IMR-90 (cell line): ENCODE measurements around the gene GARNL3. TPM values are rescaled to one million over a fixed set of nuclear protein-coding genes. Genes with fewer than 3 reads are reported as not detected.

Experiments used
- ATAC-seq: fragments of 200-7000 bp; cut with Tn5 transposase; 2 replicates; pipeline ENCODE4 v1.9.1; 2020; ENCODE audit warnings: low read depth, mild to moderate bottlenecking, moderate library complexity
- Bru-seq: library from RNA; stranded (reverse); fragments of 400-500 nt; gene quantifications from one replicate; lab custom pipeline; 2021; lab: Mats Ljungman, UMichigan
- BruChase-seq, 2 experiments: library from RNA; stranded (reverse); fragments of 400-500 nt; gene quantifications; one replicate each; lab custom pipeline; 2021; lab: Mats Ljungman, UMichigan
- BruUV-seq: library from RNA; stranded (reverse); fragments of 400-500 nt; replicated peaks from 2 replicates; lab custom pipeline; 2021; lab: Mats Ljungman, UMichigan
- CTCF ChIA-PET: fragments of 300-600 bp; formaldehyde crosslinking; extraction: SDS; loops from one replicate; lab custom pipeline; 2021; ENCODE audit warnings: antibody characterized with exemption; lab: Yijun Ruan, JAX
- POLR2A ChIA-PET: fragments of 300-600 bp; sonication (Branson Sonifier 250); formaldehyde crosslinking; loops from one replicate; lab custom pipeline; 2022; ENCODE audit warnings: antibody characterized with exemption; ENCODE audit not compliant: unreplicated experiment; lab: Charles Lee
- DNase-seq: peaks from one replicate; pipeline ENCODE4 v3.0.0; 2013
- H2AFZ ChIP-seq: replicated peaks from 2 replicates; pipeline ENCODE3; 2013; ENCODE audit warnings: low read length, mild to moderate bottlenecking; ENCODE audit not compliant: poor library complexity
- H2AK5ac ChIP-seq: 2 replicates; pipeline ENCODE4 v1.6.1; 2013; ENCODE audit warnings: low read depth, low read length, inconsistent platforms
- H2AK9ac ChIP-seq: replicated peaks from 2 replicates; pipeline ENCODE3; 2013; ENCODE audit warnings: mild to moderate bottlenecking, low read depth, low read length, moderate library complexity; ENCODE audit not compliant: poor library complexity
- H2BK120ac ChIP-seq: 2 replicates; pipeline ENCODE4 v1.6.1; 2013; ENCODE audit warnings: low read depth, low read length, inconsistent platforms
- H2BK15ac ChIP-seq: 3 replicates; pipeline ENCODE4 v1.6.1; 2013; ENCODE audit warnings: low read depth, low read length, inconsistent platforms
- H2BK20ac ChIP-seq: 2 replicates; pipeline ENCODE4 v1.6.1; 2013; ENCODE audit warnings: low read depth, mild to moderate bottlenecking, inconsistent platforms, low read length, moderate library complexity
- H2BK5ac ChIP-seq: 2 replicates; pipeline ENCODE4 v1.6.1; 2013; ENCODE audit warnings: mild to moderate bottlenecking, low read depth, low read length, inconsistent platforms; ENCODE audit not compliant: poor library complexity, severe bottlenecking
- H3K14ac ChIP-seq: replicated peaks from 2 replicates; pipeline ENCODE4 v1.6.1; 2013; ENCODE audit warnings: low read depth, low read length, inconsistent platforms
- H3K18ac ChIP-seq: 2 replicates; pipeline ENCODE4 v1.6.1; 2013; ENCODE audit warnings: low read depth, low read length, control low read depth
- H3K23ac ChIP-seq: 2 replicates; pipeline ENCODE4 v1.6.1; 2013; ENCODE audit warnings: low read depth, low read length, inconsistent platforms
- H3K27ac ChIP-seq: 2 replicates; pipeline ENCODE4 v1.5.1; 2013; ENCODE audit warnings: mild to moderate bottlenecking, control low read depth, low read length; ENCODE audit not compliant: insufficient read depth
- H3K27me3 ChIP-seq: 2 replicates; pipeline ENCODE4 v1.6.1; 2013; ENCODE audit warnings: low read length; ENCODE audit not compliant: control insufficient read depth, insufficient read depth
- H3K36me3 ChIP-seq: 2 replicates; pipeline ENCODE4 v1.6.1; 2013; ENCODE audit warnings: low read length, mixed read lengths; ENCODE audit not compliant: control insufficient read depth, insufficient read depth
- H3K4ac ChIP-seq: 2 replicates; pipeline ENCODE4 v1.6.1; 2013; ENCODE audit warnings: low read depth, low read length, inconsistent platforms
- H3K4me1 ChIP-seq: 2 replicates; pipeline ENCODE4 v1.6.1; 2013; ENCODE audit warnings: low read length, mixed read lengths; ENCODE audit not compliant: control insufficient read depth, insufficient read depth
- H3K4me2 ChIP-seq: 2 replicates; pipeline ENCODE4 v1.6.1; 2013; ENCODE audit warnings: low read depth, mild to moderate bottlenecking, control low read depth, low read length, moderate library complexity
- H3K4me3 ChIP-seq: 2 replicates; pipeline ENCODE4 v1.5.1; 2013; ENCODE audit warnings: low read depth, mild to moderate bottlenecking, control low read depth, low read length, moderate library complexity; ENCODE audit not compliant: insufficient read depth
- H3K56ac ChIP-seq: 2 replicates; pipeline ENCODE4 v1.6.1; 2013; ENCODE audit warnings: low read length, inconsistent platforms; ENCODE audit not compliant: insufficient read depth; ENCODE audit errors: extremely low read depth
- H3K79me1 ChIP-seq, 2 experiments: 2 replicates each; pipeline ENCODE4 v1.6.1; 2013; ENCODE audit warnings: low read length in 2 of 2, inconsistent platforms in 1 of 2, low read depth in 1 of 2
- H3K9ac ChIP-seq: 2 replicates; pipeline ENCODE4 v1.6.1; 2013; ENCODE audit warnings: low read depth, low read length, control low read depth
- H3K9me1 ChIP-seq: 2 replicates; pipeline ENCODE4 v1.6.1; 2013; ENCODE audit warnings: low read length, inconsistent platforms; ENCODE audit not compliant: insufficient read depth
- H3K9me3 ChIP-seq: 2 replicates; pipeline ENCODE4 v1.6.1; 2013; ENCODE audit warnings: low read length; ENCODE audit not compliant: control insufficient read depth, insufficient read depth
- H4K20me1 ChIP-seq: 2 replicates; pipeline ENCODE4 v1.6.1; 2013; ENCODE audit warnings: low read length, inconsistent platforms; ENCODE audit not compliant: insufficient read depth
- H4K5ac ChIP-seq: 2 replicates; pipeline ENCODE4 v1.6.1; 2013; ENCODE audit warnings: mild to moderate bottlenecking, low read depth, low read length, control low read depth
- H4K8ac ChIP-seq, 2 experiments: 2 replicates each; pipeline ENCODE4 v1.6.1; 2013; ENCODE audit warnings: low read depth in 2 of 2, low read length in 2 of 2, control low read depth in 1 of 2, inconsistent platforms in 1 of 2
- H4K91ac ChIP-seq: 2 replicates; pipeline ENCODE4 v1.6.1; 2013; ENCODE audit warnings: low read depth, low read length, inconsistent platforms; ENCODE audit not compliant: insufficient read depth
- BHLHE40 ChIP-seq: fragments of 150-350 bp; IDR thresholded peaks from 2 replicates; pipeline ENCODE4 v1.6.1; 2016; ENCODE audit warnings: mild to moderate bottlenecking, low read depth, low read length
- CEBPB ChIP-seq: IDR thresholded peaks from 2 replicates; pipeline ENCODE4 v1.6.1; 2012; ENCODE audit warnings: low read depth, low read length, improper control_type of control experiment
- CHD1 ChIP-seq: IDR thresholded peaks from 2 replicates; pipeline ENCODE4 v1.6.1; 2012; ENCODE audit warnings: low read depth, low read length, improper control_type of control experiment
- ELK1 ChIP-seq: fragments of 150-350 bp; IDR thresholded peaks from 2 replicates; pipeline ENCODE4 v1.6.1; 2016; ENCODE audit warnings: low read depth, mild to moderate bottlenecking, low read length, moderate library complexity, borderline replicate concordance
- MAFK ChIP-seq: IDR thresholded peaks from 2 replicates; pipeline ENCODE4 v1.6.1; 2012; ENCODE audit warnings: low read depth, low read length, improper control_type of control experiment
- MAZ ChIP-seq: IDR thresholded peaks from 2 replicates; pipeline ENCODE4 v1.6.1; 2012; ENCODE audit warnings: low read depth, mild to moderate bottlenecking, low read length, improper control_type of control experiment, moderate library complexity, borderline replicate concordance
- MXI1 ChIP-seq: IDR thresholded peaks from 2 replicates; pipeline ENCODE4 v1.6.1; 2012; ENCODE audit warnings: low read depth, mild to moderate bottlenecking, low read length, moderate library complexity, borderline replicate concordance
- NFE2L2 ChIP-seq: fragments of 150-350 bp; IDR thresholded peaks from 2 replicates; pipeline ENCODE4 v1.6.1; 2016; ENCODE audit warnings: low read depth, mild to moderate bottlenecking, low read length
- POLR2A ChIP-seq: IDR thresholded peaks from 2 replicates; pipeline ENCODE4 v1.6.1; 2012; ENCODE audit warnings: mild to moderate bottlenecking, low read depth, low read length
- RAD21 ChIP-seq: IDR thresholded peaks from 2 replicates; pipeline ENCODE4 v1.6.1; 2012; ENCODE audit warnings: low read length, improper control_type of control experiment
- RFX5 ChIP-seq: IDR thresholded peaks from 2 replicates; pipeline ENCODE4 v1.8.0; 2012; ENCODE audit warnings: low read depth, mild to moderate bottlenecking, low read length, moderate library complexity
- SMC3 ChIP-seq: fragments of 150-350 bp; IDR thresholded peaks from 2 replicates; pipeline ENCODE4 v1.6.1; 2016; ENCODE audit warnings: low read depth, mild to moderate bottlenecking, antibody characterized with exemption, low read length, moderate library complexity
- USF2 ChIP-seq: fragments of 150-350 bp; IDR thresholded peaks from 2 replicates; pipeline ENCODE4 v1.6.1; 2017; ENCODE audit warnings: mild to moderate bottlenecking, antibody characterized with exemption, low read length, low read depth
- WGBS, 2 experiments: methylation state at CpG; one replicate each; pipeline versions ENCODE4 v1.1.5 to v1.1.7; 2013; ENCODE audit warnings: missing lambda C conversion rate in 2 of 2; ENCODE audit not compliant: insufficient read length in 1 of 2; ENCODE audit errors: extremely low coverage in 2 of 2; 5-methylcytosine and 5-hydroxymethylcytosine counted together
- dilution Hi-C: fragments of 300-500 bp; cut with HindIII; formaldehyde crosslinking; loops from one replicate; pipeline ENCODE4 v1.14.3; 2018; ENCODE audit warnings: low sequenced_read_pairs; ENCODE audit not compliant: unreplicated experiment
- in situ Hi-C: fragments of 300-500 bp; cut with MboI; formaldehyde crosslinking; loops from 3 replicates; pipeline ENCODE4 v1.14.3; 2019; ENCODE audit warnings: low sequenced_read_pairs, inconsistent platforms, mixed read lengths
- intact Hi-C: fragments of 100-400 bp; cut with micrococcal nuclease; formaldehyde crosslinking; loops from 2 replicates; pipeline ENCODE4 v1.10.0; 2022
- long read RNA-seq: library from polyadenylated mRNA; unstranded; transcript quantifications from one replicate; pipeline ENCODE4 v2.0.0, GENCODE V29; 2021; ENCODE audit not compliant: unreplicated experiment
- polyA plus RNA-seq, 3 experiments: library from polyadenylated mRNA; depleted of rRNA; stranded (reverse); fragments of >200 nt; gene quantifications; 2 replicates each; pipeline ENCODE4 v1.2.3, GENCODE V29; 2012; ENCODE audit warnings: low replicate concordance in 1 of 3
- total RNA-seq: library from RNA; depleted of rRNA; stranded (reverse); fragments of >200 nt; gene quantifications from 2 replicates; pipeline ENCODE4 v1.2.3, GENCODE V29; 2012; rRNA removed

The GARNL3 gene
- total RNA-seq = 3.9 and 5.0 TPM in 2 replicates
- polyA plus RNA-seq (2012; rRNA removed) = 1.9 and 2.2 TPM in 2 replicates
- polyA plus RNA-seq (2012; cell fraction: cytosol; rRNA removed) = 0.91 and 1.0 TPM in 2 replicates
- polyA plus RNA-seq (2012; cell fraction: nucleus; rRNA removed; ENCODE audit: low replicate concordance) = 3.1 and 10.9 TPM in 2 replicates
- Bru-seq, nascent RNA = percentile 44 among the genes with signal in this experiment
- BruChase-seq, experiment 1, labeled RNA remaining after a 6-hour chase = percentile 40 among the genes with signal in this experiment
- BruChase-seq, experiment 2, labeled RNA remaining after a 2-hour chase = percentile 46 among the genes with signal in this experiment
- long read RNA-seq, partial matches to known transcripts = 0 of 4 reads
- long read RNA-seq, other reads (novel, unspliced or antisense) = 4 of 4 reads

DNA sequence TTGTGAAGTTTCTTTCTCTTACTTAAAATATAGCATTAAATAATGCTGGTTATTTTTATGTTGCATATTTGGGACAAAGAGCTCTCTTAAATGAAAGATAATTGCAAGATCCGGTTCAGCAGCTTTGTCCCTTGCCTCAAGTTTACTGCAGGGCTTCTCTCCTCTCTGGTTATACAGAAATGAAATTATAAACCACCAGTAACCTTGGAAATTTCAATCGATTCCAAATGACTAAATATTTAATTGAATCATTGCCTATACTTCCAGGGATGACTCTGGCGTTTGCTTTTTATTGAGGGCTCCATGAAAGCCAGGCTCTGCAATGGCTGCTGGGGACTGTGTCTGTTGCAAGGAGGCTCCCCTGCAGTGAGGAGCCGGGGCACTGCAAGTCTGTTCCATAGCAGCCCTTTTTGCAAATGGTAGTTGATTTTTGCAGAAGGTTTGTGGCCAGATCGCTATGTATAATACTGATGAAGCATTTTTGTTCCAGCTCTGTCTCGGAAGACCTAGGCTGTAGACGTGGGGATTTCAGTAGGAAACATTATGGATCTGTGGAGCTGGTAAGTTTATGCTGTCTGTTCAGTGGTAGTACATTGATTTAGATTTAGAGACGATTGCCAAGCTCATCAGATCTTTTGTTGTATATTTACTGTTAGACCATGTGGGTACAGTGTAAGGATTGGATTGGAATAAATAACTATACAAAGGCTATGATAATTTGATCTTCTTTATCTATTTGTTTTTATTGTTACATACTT lies at the start of gene GARNL3:
TSS of gene GARNL3 (plus strand) at position 313 of the 758 bp plus-strand sequence. CDS start at position 417, 104 bp downstream.
- intact Hi-C loops = no loop called here
- Histone ChIP-seq H2AFZ (no peak within 1 kb of the TSS), H3K27ac (no peak within 1 kb of the TSS), H2AK9ac (no peak within 1 kb of the TSS), H3K9ac (no peak within 1 kb of the TSS), H4K8ac (no peak within 1 kb of the TSS), H4K20me1 (no peaks in the 10 kb centered on the region), H4K91ac (no peak within 1 kb of the TSS), H2BK120ac (no peak within 1 kb of the TSS), H3K4ac (no peak within 1 kb of the TSS), H3K27me3 (no peaks in the 10 kb centered on the region), H3K79me1 (no peaks in the 10 kb centered on the region), H4K5ac (no peak within 1 kb of the TSS), H3K9me1 (no peaks in the 10 kb centered on the region), H2AK5ac (no peak within 1 kb of the TSS), H2BK5ac (no peak within 1 kb of the TSS), H3K18ac (no peak within 1 kb of the TSS), H3K14ac (no peak within 1 kb of the TSS), H3K4me2 (no peak within 1 kb of the TSS), H3K4me1 (0 out of 2 replicates have a peak, but pooled peaks cover 2% of the 10 kb centered on the region), H3K36me3 (no peaks in the 10 kb centered on the region), H3K4me3 (no peak within 1 kb of the TSS), H3K9me3 (no peaks in the 10 kb centered on the region), H2BK15ac (no peak within 1 kb of the TSS), H2BK20ac (no peak within 1 kb of the TSS), H3K56ac (no peak within 1 kb of the TSS), H3K23ac (no peak within 1 kb of the TSS)
- dilution Hi-C loops = no loop called here
- no CpG with 5 or more reads among the region's 8 CpGs for WGBS, 2 experiments
- ChIA-PET CTCF (no interaction called here), POLR2A (no interaction called here)
- ATAC-seq = no peak
- in situ Hi-C loops = no loop called here
- no peak for DNase-seq
- BruUV-seq = no TSS peak
- TF ChIP-seq USF2 (no peak), CHD1 (no peak), BHLHE40 (no peak), POLR2A (no peak), NFE2L2 (no peak), MAFK (no peak), SMC3 (no peak), MXI1 (no peak), RFX5 (no peak), ELK1 (no peak), CEBPB (no peak), MAZ (no peak), RAD21 (no peak)
